Measurements from ENCODE around the gene PCBP3. TPM values are rescaled to one million over a fixed set of nuclear protein-coding genes. Genes with fewer than 3 reads are reported as not detected.

PCBP3 gene
- total RNA-seq, 1 experiment from 2014 or later, result not detected

GRCh38 chr21:45747802-45748445 lies 104.4 kb downstream of the PCBP3 start:
- Histone ChIP-seq H3K27ac (ENCODE audit: low read length) (no peak overlapping the region), H3K9me3 (ENCODE audit: low read length) (no peaks in the 10 kb centered on the region), H3K36me3 (ENCODE audit: insufficient read depth, low read length) (no peaks in the 10 kb centered on the region), H3K9me2 (replicated peaks; ENCODE audit: insufficient read depth, low read length) (no peaks in the 10 kb centered on the region), H3K9ac (ENCODE audit: low read length) (no peak overlapping the region), H3K4me1 (ENCODE audit: low read length) (no peaks in the 10 kb centered on the region), H4K20me1 (ENCODE audit: insufficient read depth, low read depth, low read length) (no peaks in the 10 kb centered on the region), H3K4me3 (ENCODE audit: low read length) (no peak overlapping the region), H3K27me3 (ENCODE audit: low read length) (no peaks in the 10 kb centered on the region), H2AFZ (ENCODE audit: low read length) (no peak overlapping the region), H3K79me2 (ENCODE audit: low read length) (no peaks in the 10 kb centered on the region), H3K4me2 (ENCODE audit: low read depth, low read length, poor library complexity, severe bottlenecking) (no peak overlapping the region)
- DNase-seq, result no peak

DNA sequence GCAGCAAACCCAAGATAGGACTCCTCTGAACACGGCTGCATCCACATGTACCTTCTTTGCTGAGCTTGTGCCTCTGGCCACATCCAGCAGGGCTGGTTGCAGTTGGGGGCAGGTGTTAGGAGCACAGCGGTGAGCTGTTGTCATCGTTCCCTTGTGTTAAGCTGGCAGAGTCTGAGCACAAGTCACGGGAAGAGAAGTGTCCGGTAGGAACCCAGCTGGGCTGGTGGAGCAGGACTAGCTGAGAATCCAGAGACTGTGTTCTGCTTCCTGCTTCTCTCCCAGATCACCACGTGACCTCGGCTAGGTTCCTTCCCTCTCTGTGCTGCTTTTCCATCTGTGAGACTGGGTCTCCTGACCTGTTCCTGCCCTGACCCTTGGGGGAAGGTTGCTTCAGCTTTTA lies 105.1 kb downstream of the PCBP3 start:
- Histone ChIP-seq H3K4me2 (ENCODE audit: low read depth, low read length, poor library complexity, severe bottlenecking) (no peak overlapping the region), H3K27ac (ENCODE audit: low read length) (no peak overlapping the region), H2AFZ (ENCODE audit: low read length) (no peak overlapping the region), H4K20me1 (ENCODE audit: insufficient read depth, low read depth, low read length) (no peaks in the 10 kb centered on the region), H3K27me3 (ENCODE audit: low read length) (no peaks in the 10 kb centered on the region), H3K9ac (ENCODE audit: low read length) (no peak overlapping the region), H3K4me1 (ENCODE audit: low read length) (no peaks in the 10 kb centered on the region), H3K79me2 (ENCODE audit: low read length) (no peaks in the 10 kb centered on the region), H3K9me2 (replicated peaks; ENCODE audit: insufficient read depth, low read length) (no peaks in the 10 kb centered on the region), H3K4me3 (ENCODE audit: low read length) (no peak overlapping the region), H3K9me3 (ENCODE audit: low read length) (no peaks in the 10 kb centered on the region), H3K36me3 (ENCODE audit: insufficient read depth, low read length) (no peaks in the 10 kb centered on the region)
- peak; percentile 16 for DNase-seq

DNA sequence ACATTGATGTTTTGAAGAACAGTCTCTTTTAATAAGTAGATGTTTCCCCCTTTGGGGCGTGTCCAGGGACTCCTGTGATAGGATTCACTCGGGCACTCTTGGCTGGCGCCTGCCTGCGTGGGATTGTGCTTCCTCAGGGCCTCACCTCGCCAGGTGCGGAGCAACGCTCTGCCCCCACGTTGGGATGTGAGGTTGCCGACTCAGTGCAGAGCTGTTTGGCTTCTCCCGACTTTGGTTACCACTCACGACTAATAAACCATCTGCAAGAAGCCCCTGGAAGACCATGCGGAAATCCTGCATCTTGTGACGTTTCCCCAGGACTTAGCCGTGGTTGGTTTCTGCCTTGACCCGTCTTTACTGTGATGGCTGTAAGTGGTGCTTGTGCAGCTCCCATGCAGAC lies 106.4 kb downstream of the PCBP3 start:
- no peak overlapping the region for H3K4me2 ChIP-seq (ENCODE audit: low read depth, low read length, poor library complexity, severe bottlenecking)
- H3K9ac ChIP-seq (ENCODE audit: low read length), result no peak overlapping the region
- DNase-seq, result peak; percentile 29
- H4K20me1 ChIP-seq (ENCODE audit: insufficient read depth, low read depth, low read length), result no peaks in the 10 kb centered on the region
- no peak overlapping the region for H3K27ac ChIP-seq (ENCODE audit: low read length)
- no peaks in the 10 kb centered on the region for H3K9me3 ChIP-seq (ENCODE audit: low read length)
- no peaks in the 10 kb centered on the region for H3K79me2 ChIP-seq (ENCODE audit: low read length)
- H3K4me1 ChIP-seq (ENCODE audit: low read length), result no peaks in the 10 kb centered on the region
- no peaks in the 10 kb centered on the region for H3K9me2 ChIP-seq (replicated peaks; ENCODE audit: insufficient read depth, low read length)
- no peaks in the 10 kb centered on the region for H3K36me3 ChIP-seq (ENCODE audit: insufficient read depth, low read length)
- no peaks in the 10 kb centered on the region for H3K27me3 ChIP-seq (ENCODE audit: low read length)
- H3K4me3 ChIP-seq (ENCODE audit: low read length), result no peak overlapping the region
- H2AFZ ChIP-seq (ENCODE audit: low read length), result no peak overlapping the region

- Histone ChIP-seq H4K20me1 (ENCODE audit: insufficient read depth, low read depth, low read length) (no peaks in the 10 kb centered on the region), H3K27me3 (ENCODE audit: low read length) (no peaks in the 10 kb centered on the region), H3K9me2 (replicated peaks; ENCODE audit: insufficient read depth, low read length) (no peaks in the 10 kb centered on the region), H3K36me3 (ENCODE audit: insufficient read depth, low read length) (no peaks in the 10 kb centered on the region), H3K9me3 (ENCODE audit: low read length) (no peaks in the 10 kb centered on the region), H3K79me2 (ENCODE audit: low read length) (no peaks in the 10 kb centered on the region), H3K4me2 (ENCODE audit: low read depth, low read length, poor library complexity, severe bottlenecking) (no peak overlapping the region), H3K4me3 (ENCODE audit: low read length) (no peak overlapping the region), H3K4me1 (ENCODE audit: low read length) (no peaks in the 10 kb centered on the region), H3K27ac (ENCODE audit: low read length) (no peak overlapping the region), H3K9ac (ENCODE audit: low read length) (no peak overlapping the region), H2AFZ (ENCODE audit: low read length) (no peak overlapping the region)
- no peak for DNase-seq
Observed at GRCh38 chr21:45750936-45751335, 107.4 kb downstream of the PCBP3 start.

GRCh38 chr21:45753445-45753844 lies 109.9 kb downstream of the PCBP3 start:
- Histone ChIP-seq H3K9me2 (replicated peaks; ENCODE audit: insufficient read depth, low read length) (no peaks in the 10 kb centered on the region), H3K27ac (ENCODE audit: low read length) (no peak overlapping the region), H3K4me3 (ENCODE audit: low read length) (no peak overlapping the region), H3K4me2 (ENCODE audit: low read depth, low read length, poor library complexity, severe bottlenecking) (no peak overlapping the region), H3K9ac (ENCODE audit: low read length) (no peak overlapping the region), H3K36me3 (ENCODE audit: insufficient read depth, low read length) (no peaks in the 10 kb centered on the region), H3K4me1 (ENCODE audit: low read length) (no peaks in the 10 kb centered on the region), H2AFZ (ENCODE audit: low read length) (no peak overlapping the region), H3K27me3 (ENCODE audit: low read length) (no peaks in the 10 kb centered on the region), H3K79me2 (ENCODE audit: low read length) (no peaks in the 10 kb centered on the region), H4K20me1 (ENCODE audit: insufficient read depth, low read depth, low read length) (no peaks in the 10 kb centered on the region), H3K9me3 (ENCODE audit: low read length) (no peaks in the 10 kb centered on the region)
- no peak for DNase-seq

GRCh38 chr21:45756029-45756428 lies 112.5 kb downstream of the PCBP3 start:
- Histone ChIP-seq H3K4me2 (ENCODE audit: low read depth, low read length, poor library complexity, severe bottlenecking) (no peak overlapping the region), H3K9me2 (replicated peaks; ENCODE audit: insufficient read depth, low read length) (no peaks in the 10 kb centered on the region), H3K79me2 (ENCODE audit: low read length) (no peaks in the 10 kb centered on the region), H2AFZ (ENCODE audit: low read length) (no peak overlapping the region), H3K9ac (ENCODE audit: low read length) (no peak overlapping the region), H4K20me1 (ENCODE audit: insufficient read depth, low read depth, low read length) (no peaks in the 10 kb centered on the region), H3K9me3 (ENCODE audit: low read length) (no peaks in the 10 kb centered on the region), H3K27me3 (ENCODE audit: low read length) (no peaks in the 10 kb centered on the region), H3K27ac (ENCODE audit: low read length) (no peak overlapping the region), H3K4me1 (ENCODE audit: low read length) (no peaks in the 10 kb centered on the region), H3K36me3 (ENCODE audit: insufficient read depth, low read length) (no peaks in the 10 kb centered on the region), H3K4me3 (ENCODE audit: low read length) (no peak overlapping the region)
- DNase-seq, result no peak

- no peak overlapping the region for H3K4me3 ChIP-seq (ENCODE audit: low read length)
- no peak overlapping the region for H2AFZ ChIP-seq (ENCODE audit: low read length)
- H3K9ac ChIP-seq (ENCODE audit: low read length), result no peak overlapping the region
- no peak overlapping the region for H3K4me2 ChIP-seq (ENCODE audit: low read depth, low read length, poor library complexity, severe bottlenecking)
- H3K4me1 ChIP-seq (ENCODE audit: low read length), result no peaks in the 10 kb centered on the region
- H3K27ac ChIP-seq (ENCODE audit: low read length), result no peak overlapping the region
- no peaks in the 10 kb centered on the region for H4K20me1 ChIP-seq (ENCODE audit: insufficient read depth, low read depth, low read length)
- H3K27me3 ChIP-seq (ENCODE audit: low read length), result no peaks in the 10 kb centered on the region
- no peaks in the 10 kb centered on the region for H3K36me3 ChIP-seq (ENCODE audit: insufficient read depth, low read length)
- DNase-seq, result no peak
- no peaks in the 10 kb centered on the region for H3K9me2 ChIP-seq (replicated peaks; ENCODE audit: insufficient read depth, low read length)
- H3K79me2 ChIP-seq (ENCODE audit: low read length), result no peaks in the 10 kb centered on the region
- no peaks in the 10 kb centered on the region for H3K9me3 ChIP-seq (ENCODE audit: low read length)
Observed at GRCh38 chr21:45756669-45757068, 113.1 kb downstream of the PCBP3 start.

- Histone ChIP-seq H3K4me3 (ENCODE audit: low read length) (no peak overlapping the region), H3K4me1 (ENCODE audit: low read length) (no peaks in the 10 kb centered on the region), H3K4me2 (ENCODE audit: low read depth, low read length, poor library complexity, severe bottlenecking) (no peak overlapping the region), H3K9me2 (replicated peaks; ENCODE audit: insufficient read depth, low read length) (no peaks in the 10 kb centered on the region), H3K79me2 (ENCODE audit: low read length) (no peaks in the 10 kb centered on the region), H3K27me3 (ENCODE audit: low read length) (no peaks in the 10 kb centered on the region), H3K27ac (ENCODE audit: low read length) (no peak overlapping the region), H2AFZ (ENCODE audit: low read length) (no peak overlapping the region), H3K36me3 (ENCODE audit: insufficient read depth, low read length) (no peaks in the 10 kb centered on the region), H3K9me3 (ENCODE audit: low read length) (no peaks in the 10 kb centered on the region), H4K20me1 (ENCODE audit: insufficient read depth, low read depth, low read length) (no peaks in the 10 kb centered on the region), H3K9ac (ENCODE audit: low read length) (no peak overlapping the region)
- DNase-seq, result no peak
Observed at GRCh38 chr21:45761704-45762103, 118.2 kb downstream of the PCBP3 start.

GRCh38 chr21:45763074-45763473 lies 119.5 kb downstream of the PCBP3 start:
- Histone ChIP-seq H3K79me2 (ENCODE audit: low read length) (no peaks in the 10 kb centered on the region), H2AFZ (ENCODE audit: low read length) (no peak overlapping the region), H3K27me3 (ENCODE audit: low read length) (no peaks in the 10 kb centered on the region), H3K9ac (ENCODE audit: low read length) (no peak overlapping the region), H4K20me1 (ENCODE audit: insufficient read depth, low read depth, low read length) (no peaks in the 10 kb centered on the region), H3K4me1 (ENCODE audit: low read length) (no peaks in the 10 kb centered on the region), H3K9me2 (replicated peaks; ENCODE audit: insufficient read depth, low read length) (no peaks in the 10 kb centered on the region), H3K4me2 (ENCODE audit: low read depth, low read length, poor library complexity, severe bottlenecking) (no peak overlapping the region), H3K36me3 (ENCODE audit: insufficient read depth, low read length) (no peaks in the 10 kb centered on the region), H3K4me3 (ENCODE audit: low read length) (no peak overlapping the region), H3K9me3 (ENCODE audit: low read length) (no peaks in the 10 kb centered on the region), H3K27ac (ENCODE audit: low read length) (no peak overlapping the region)
- no peak for DNase-seq
